ENCODE measurements around the gene CNNM2. TPM values are rescaled to one million over a fixed set of nuclear protein-coding genes. Genes with fewer than 3 reads are reported as not detected.

Gene CNNM2
- total and polyA plus RNA-seq, 2 experiments from 2014 or later: 3.3 to 18.0 TPM

DNA sequence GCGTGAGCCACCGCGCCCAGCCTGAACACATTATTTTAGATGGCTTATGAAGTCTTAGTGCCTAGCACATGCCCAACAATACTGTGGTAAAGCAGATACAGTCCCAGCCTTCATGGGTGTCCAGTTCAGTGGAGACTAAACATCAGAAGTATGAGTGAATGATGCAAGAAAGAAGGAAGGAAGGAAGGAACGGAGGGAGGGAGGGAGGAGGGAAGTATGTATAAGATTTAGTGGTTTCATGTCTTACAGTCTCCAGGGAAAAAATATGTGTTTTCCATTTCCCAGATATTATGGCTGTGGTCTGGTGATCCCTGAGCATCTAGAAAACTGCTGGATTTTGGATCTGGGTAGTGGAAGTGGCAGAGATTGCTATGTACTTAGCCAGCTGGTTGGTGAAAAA is 45.9 kb upstream of the CNNM2 start:
- Histone ChIP-seq H3K4me1 (ENCODE audit: low read depth) (no peaks in the 10 kb centered on the region), H3K9me3 (ENCODE audit: low read depth) (no peaks in the 10 kb centered on the region), H3K27ac (no peak overlapping the region), H3K27me3 (no peaks in the 10 kb centered on the region), H3K4me3 (no peak overlapping the region), H3K36me3 (no peaks in the 10 kb centered on the region)
- TF ChIP-seq, protein P1, sequence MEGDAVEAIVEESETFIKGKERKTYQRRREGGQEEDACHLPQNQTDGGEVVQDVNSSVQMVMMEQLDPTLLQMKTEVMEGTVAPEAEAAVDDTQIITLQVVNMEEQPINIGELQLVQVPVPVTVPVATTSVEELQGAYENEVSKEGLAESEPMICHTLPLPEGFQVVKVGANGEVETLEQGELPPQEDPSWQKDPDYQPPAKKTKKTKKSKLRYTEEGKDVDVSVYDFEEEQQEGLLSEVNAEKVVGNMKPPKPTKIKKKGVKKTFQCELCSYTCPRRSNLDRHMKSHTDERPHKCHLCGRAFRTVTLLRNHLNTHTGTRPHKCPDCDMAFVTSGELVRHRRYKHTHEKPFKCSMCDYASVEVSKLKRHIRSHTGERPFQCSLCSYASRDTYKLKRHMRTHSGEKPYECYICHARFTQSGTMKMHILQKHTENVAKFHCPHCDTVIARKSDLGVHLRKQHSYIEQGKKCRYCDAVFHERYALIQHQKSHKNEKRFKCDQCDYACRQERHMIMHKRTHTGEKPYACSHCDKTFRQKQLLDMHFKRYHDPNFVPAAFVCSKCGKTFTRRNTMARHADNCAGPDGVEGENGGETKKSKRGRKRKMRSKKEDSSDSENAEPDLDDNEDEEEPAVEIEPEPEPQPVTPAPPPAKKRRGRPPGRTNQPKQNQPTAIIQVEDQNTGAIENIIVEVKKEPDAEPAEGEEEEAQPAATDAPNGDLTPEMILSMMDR (IDR thresholded peaks at IDR 0.05; ENCODE audit: low read depth, low read length): no peak
- DNase-seq (ENCODE audit: low read depth in 1 of 2, low spot score in 1 of 2): no peak

DNA sequence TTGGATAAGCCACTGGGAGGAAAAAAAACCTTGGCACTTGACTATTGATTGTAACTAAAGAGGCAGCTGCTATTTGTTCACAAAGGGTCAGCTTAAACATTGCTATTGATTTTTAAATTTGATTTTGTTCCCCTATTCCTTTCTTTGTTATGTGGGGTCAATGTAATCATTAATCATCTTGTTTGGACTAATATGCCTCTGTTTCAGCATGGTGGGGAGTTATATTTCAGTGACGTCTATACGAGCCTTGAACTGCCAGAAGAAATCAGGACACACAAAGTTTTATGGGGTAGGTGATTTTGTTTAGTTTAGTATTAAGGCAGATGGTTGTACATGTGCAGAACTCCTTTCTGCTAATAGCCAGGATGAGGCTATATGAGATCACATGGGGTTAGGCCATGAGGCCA is 41.3 kb upstream of the CNNM2 start:
- no peaks in the 10 kb centered on the region for H3K9me3 ChIP-seq (ENCODE audit: low read depth)
- peaks cover 6% of the 10 kb centered on the region for H3K36me3 ChIP-seq
- no peaks in the 10 kb centered on the region for H3K27me3 ChIP-seq
- no peak overlapping the region for H3K4me3 ChIP-seq
- TF ChIP-seq, protein P1 (IDR thresholded peaks at IDR 0.05; ENCODE audit: low read depth, low read length): no peak
- H3K4me1 ChIP-seq (ENCODE audit: low read depth): no peaks in the 10 kb centered on the region
- DNase-seq (ENCODE audit: low read depth in 1 of 2, low spot score in 1 of 2): no peak
- no peak overlapping the region for H3K27ac ChIP-seq

DNA sequence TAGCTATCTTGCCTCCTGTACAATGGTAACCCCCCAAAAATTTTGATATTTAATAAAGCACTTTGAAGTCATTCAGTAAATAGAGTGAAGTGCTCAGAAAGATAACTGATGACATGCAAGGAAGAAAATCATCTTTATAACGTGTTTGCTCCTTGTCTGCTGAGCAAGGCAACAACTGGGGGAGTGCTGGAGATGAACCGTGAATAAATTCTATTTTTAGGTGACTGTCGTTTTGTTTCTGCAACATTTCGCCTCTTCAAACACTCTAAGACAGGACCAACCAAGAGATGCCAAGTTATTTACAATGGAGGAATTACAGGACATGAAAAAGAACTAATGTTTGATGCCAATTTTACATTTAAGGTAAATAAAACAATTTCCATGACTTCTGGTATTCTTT is 39.5 kb upstream of the CNNM2 start:
- DNase-seq (ENCODE audit: low read depth in 1 of 2, low spot score in 1 of 2): no peak
- TF ChIP-seq, protein P1 (IDR thresholded peaks at IDR 0.05; ENCODE audit: low read depth, low read length): no peak

DNA sequence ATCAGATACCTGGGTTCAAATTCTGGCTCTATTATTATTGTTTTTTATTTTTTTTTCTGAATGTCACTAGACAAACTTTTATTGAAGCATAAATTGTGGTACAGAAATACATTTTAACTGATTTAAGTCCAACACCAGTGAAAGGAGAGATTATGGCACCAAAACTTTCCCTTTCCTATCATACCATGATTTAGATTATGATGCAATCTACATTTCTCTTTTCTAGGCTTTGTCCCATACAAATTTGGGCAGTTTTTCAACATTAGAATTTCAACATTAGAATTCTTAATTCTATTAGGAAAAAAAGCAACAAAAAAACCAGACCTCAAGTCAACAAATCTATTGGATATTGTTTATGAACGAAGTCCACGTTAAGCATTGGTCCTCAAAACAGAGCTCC is 37.8 kb upstream of the CNNM2 start:
- Histone ChIP-seq H3K27ac (no peak overlapping the region), H3K36me3 (peaks cover 6% of the 10 kb centered on the region), H3K4me3 (no peak overlapping the region), H3K9me3 (ENCODE audit: low read depth) (no peaks in the 10 kb centered on the region), H3K4me1 (ENCODE audit: low read depth) (no peaks in the 10 kb centered on the region), H3K27me3 (no peaks in the 10 kb centered on the region)
- no peak for DNase-seq (ENCODE audit: low read depth in 1 of 2, low spot score in 1 of 2)
- TF ChIP-seq, protein P1 (IDR thresholded peaks at IDR 0.05; ENCODE audit: low read depth, low read length): no peak

More for the DNA sequence above, 39.5 kb upstream of the CNNM2 start:
- peaks cover 6% of the 10 kb centered on the region for H3K36me3 ChIP-seq
- H3K9me3 ChIP-seq (ENCODE audit: low read depth): no peaks in the 10 kb centered on the region
- no peaks in the 10 kb centered on the region for H3K27me3 ChIP-seq
- no peaks in the 10 kb centered on the region for H3K4me1 ChIP-seq (ENCODE audit: low read depth)
- no peak overlapping the region for H3K4me3 ChIP-seq
- no peak overlapping the region for H3K27ac ChIP-seq

DNA sequence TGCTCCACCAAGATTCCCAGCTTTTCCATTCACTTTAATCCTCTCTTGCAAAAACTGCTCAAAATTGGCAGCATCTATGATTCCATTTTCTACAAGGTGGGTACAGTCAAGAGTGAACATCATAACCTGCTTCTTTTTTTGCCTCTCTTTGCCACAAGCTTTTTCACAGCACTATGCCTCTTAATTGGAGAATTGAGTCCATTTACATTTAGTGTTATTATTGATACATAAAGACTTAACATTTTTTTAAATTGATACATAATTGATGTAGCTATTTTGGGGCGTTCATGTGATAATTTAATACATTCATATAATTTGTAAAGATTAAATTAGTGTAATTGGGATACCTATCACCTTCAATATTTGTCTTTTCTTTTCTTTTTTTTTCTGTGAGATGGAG is 30.0 kb upstream of the CNNM2 start:
- H3K4me1 ChIP-seq (ENCODE audit: low read depth): no peaks in the 10 kb centered on the region
- no peaks in the 10 kb centered on the region for H3K27me3 ChIP-seq
- no peak for DNase-seq (ENCODE audit: low read depth in 1 of 2, low spot score in 1 of 2)
- no peaks in the 10 kb centered on the region for H3K9me3 ChIP-seq (ENCODE audit: low read depth)
- no peaks in the 10 kb centered on the region for H3K36me3 ChIP-seq
- no peak overlapping the region for H3K4me3 ChIP-seq
- no peak overlapping the region for H3K27ac ChIP-seq
- TF ChIP-seq, protein P1 (IDR thresholded peaks at IDR 0.05; ENCODE audit: low read depth, low read length): no peak

All from cardiac muscle cell (in vitro differentiated cells and primary cell).